Pancreas (tissue), 10 donors: ENCODE measurements around the gene CLSTN2. TPM values are rescaled to one million over a fixed set of nuclear protein-coding genes. Genes with fewer than 3 reads are reported as not detected.

Source experiments
- ATAC-seq, 4 donors: fragments of 200-7000 bp; cut with Tn5 transposase; one replicate each; pipeline versions ENCODE4 v1.8.0 to v1.9.1; 2020; ENCODE audit warnings: mild to moderate bottlenecking in 4 of 4, moderate library complexity in 4 of 4
- DNase-seq, 6 donors: peaks; one replicate each; pipeline ENCODE4 v3.0.0-alpha.2; 2020
- FAIRE-seq: peaks from 2 replicates; lab custom pipeline; 2012; peaks lifted over from hg19 to GRCh38; lab: Jason Lieb, UNC
- H3K27ac ChIP-seq, 4 donors: fragments of 200-600 bp; sonication (generic); 1 replicate in 3 of 4; 2 replicates in 1 of 4; pipeline versions ENCODE4 v1.5.0 to v1.8.0; 2020
- H3K27me3 ChIP-seq, 4 donors: fragments of 200-600 bp; one replicate each; pipeline ENCODE4 v1.8.0; 2021
- H3K36me3 ChIP-seq, 3 donors: fragments of 200-600 bp; sonication (generic) in 1 of 3; one replicate each; pipeline versions ENCODE4 v1.5.0 to v1.8.0; 2020 to 2021
- H3K4me1 ChIP-seq, 3 donors: fragments of 200-600 bp; one replicate each; pipeline ENCODE4 v1.8.0; 2021
- H3K4me3 ChIP-seq, 4 donors: fragments of 200-600 bp; sonication (generic) in 2 of 4; one replicate each; pipeline versions ENCODE4 v1.5.0 to v1.8.0; 2020 to 2021
- H3K9me3 ChIP-seq, 4 donors: fragments of 200-600 bp; one replicate each; pipeline ENCODE4 v1.8.0; 2021
- CTCF ChIP-seq, 4 donors: fragments of 200-600 bp; sonication (generic) in 3 of 4; IDR thresholded peaks; one replicate each; pipeline versions ENCODE4 v1.5.0 to v1.8.0; 2021; ENCODE audit warnings: antibody characterized with exemption in 4 of 4
- WGBS, 2 donors: extraction: QIAGEN DNeasy Blood & Tissue Kit; methylation state at CpG; one replicate each; pipeline ENCODE4 v1.1.7; 2013; 5-methylcytosine and 5-hydroxymethylcytosine counted together
- intact Hi-C, 3 donors: fragments of 100-400 bp; cut with DNase I; formaldehyde crosslinking; loops; one replicate each; pipeline versions ENCODE4 v1.11.1 to v1.14.2; 2022
- polyA plus RNA-seq, 2 donors: library from polyadenylated mRNA; stranded (reverse); fragments of 200-250 nt; gene quantifications; one replicate each; pipeline ENCODE4 v1.2.3, GENCODE V29; 2013
- total RNA-seq, 6 donors: library from RNA; stranded (reverse); fragmentation: NEBNext Ultra II Directional in 4 of 6; extraction: Animal tissue kit (Norgen Biotek cat#: 25700) in 4 of 6; gene quantifications; one replicate each; pipeline versions ENCODE4 v1.2.1 to v1.2.4, GENCODE V29; 2021 to 2023
- donor health status: healthy with polysubstance abuse.
- donor health status: DM: no; HTN: no; CAD: no; lungs with moderate emphysema.
- donor health status: DM: no; HTN: no; CAD: no.
- donor health status: control.
- donor health status: control.
- donor health status: Bipolar disorder and iron deficiency.
- donor health status: DM: yes; HTN: yes; CAD: no.
- donor health status: DM: no; HTN: no; CAD: no.
- donor health status: DM: no; HTN: no; CAD: no.
- donor health status: DM: yes; HTN: yes; CAD: no.

The CLSTN2 gene
- total and polyA plus RNA-seq, 8 donors, result 0.65 to 9.3 (median 2.9) TPM

GRCh38 chr3:140053794-140054193, 118.8 kb downstream of the CLSTN2 start:
- FAIRE-seq (no peak), ATAC-seq (no peak), DNase-seq (no peak)
- Histone ChIP-seq H3K36me3 (no peaks in the 10 kb centered on the region), H3K4me3 (no peak overlapping the region), H3K9me3 (no peaks in the 10 kb centered on the region), H3K27ac (no peak overlapping the region), H3K4me1 (no peaks in the 10 kb centered on the region), H3K27me3 (no peaks in the 10 kb centered on the region)
- intact Hi-C loops, result no loop called here
- WGBS, 2 donors, result 79 to 93% methylated on average over 3 of the region's 3 CpGs
- TF ChIP-seq CTCF (IDR thresholded peaks at IDR 0.05), result no peak

GRCh38 chr3:140055092-140055791, 120.3 kb downstream of the CLSTN2 start:
- no peak overlapping the region for H3K27ac ChIP-seq
- FAIRE-seq (no peak), DNase-seq (no peak), ATAC-seq (peak in 2 of 4 donors; percentile 32 to 40)
- H3K4me1 ChIP-seq, result no peaks in the 10 kb centered on the region
- TF ChIP-seq CTCF (IDR thresholded peaks at IDR 0.05), result no peak
- intact Hi-C loops, result no loop called here
- H3K27me3 ChIP-seq, result no peaks in the 10 kb centered on the region
- WGBS, 2 donors, result 73 to 79% methylated on average over 6 of the region's 6 CpGs
- no peak overlapping the region for H3K4me3 ChIP-seq
- no peaks in the 10 kb centered on the region for H3K36me3 ChIP-seq
- H3K9me3 ChIP-seq, result no peaks in the 10 kb centered on the region

GRCh38 chr3:140056047-140056446, 121.1 kb downstream of the CLSTN2 start:
- WGBS, 2 donors, result 90 to 95% methylated on average over 4 of the region's 4 CpGs
- FAIRE-seq (no peak), ATAC-seq (no peak), DNase-seq (no peak)
- no peak for TF ChIP-seq CTCF (IDR thresholded peaks at IDR 0.05)
- Histone ChIP-seq H3K4me1 (no peaks in the 10 kb centered on the region), H3K27me3 (no peaks in the 10 kb centered on the region), H3K27ac (no peak overlapping the region), H3K36me3 (no peaks in the 10 kb centered on the region), H3K9me3 (no peaks in the 10 kb centered on the region), H3K4me3 (no peak overlapping the region)
- intact Hi-C loops, result no loop called here

GRCh38 chr3:140061211-140061610, 126.2 kb downstream of the CLSTN2 start:
- FAIRE-seq, result no peak
- no peak for ATAC-seq
- no peaks in the 10 kb centered on the region for H3K36me3 ChIP-seq
- TF ChIP-seq CTCF (IDR thresholded peaks at IDR 0.05), result no peak
- H3K27me3 ChIP-seq, result no peaks in the 10 kb centered on the region
- WGBS, 2 donors, result 84 to 91% methylated on average over 2 of the region's 2 CpGs
- H3K4me3 ChIP-seq, result no peak overlapping the region
- H3K9me3 ChIP-seq, result no peaks in the 10 kb centered on the region
- H3K27ac ChIP-seq, result no peak overlapping the region
- no peaks in the 10 kb centered on the region for H3K4me1 ChIP-seq
- DNase-seq, result no peak
- intact Hi-C loops, result no loop called here

- Histone ChIP-seq H3K27ac (no peak overlapping the region), H3K4me3 (no peak overlapping the region), H3K27me3 (no peaks in the 10 kb centered on the region), H3K9me3 (no peaks in the 10 kb centered on the region), H3K4me1 (no peaks in the 10 kb centered on the region), H3K36me3 (no peaks in the 10 kb centered on the region)
- FAIRE-seq (no peak), DNase-seq (no peak), ATAC-seq (no peak)
- TF ChIP-seq CTCF (IDR thresholded peaks at IDR 0.05), result no peak
- intact Hi-C loops, result no loop called here
These were observed 127.5 kb downstream of the CLSTN2 start for GRCh38 chr3:140062461-140062860.
